A673 (cell line): ENCODE measurements around the gene C6orf47.

Source experiments
- CTCF ChIP-seq: fragments of 300-800, 200-600 bp; sonication (generic); conservative IDR thresholded peaks from 2 replicates; pipeline ENCODE4 v1.5.1; 2017; ENCODE audit warnings: low read depth, mild to moderate bottlenecking, antibody characterized with exemption, low read length, moderate library complexity, mixed read lengths
- EZH2 ChIP-seq: fragments of 200-600 bp; sonication (generic); IDR thresholded peaks from 2 replicates; pipeline ENCODE4 v1.6.1; 2017; ENCODE audit warnings: borderline replicate concordance, low read depth, mild to moderate bottlenecking, mixed read lengths, antibody characterized with exemption, low read length; ENCODE audit not compliant: poor library complexity, severe bottlenecking

GRCh38 chr6:31614684-31615578 lies 45.6 kb downstream of the C6orf47 start, which contains the start of gene AIF1:
- no peak for TF ChIP-seq CTCF
- TF ChIP-seq EZH2 = no peak
